GM18508 (cell line): ENCODE measurements around the gene SF1.

ENCODE experiments used
- ATAC-seq: cut with Tn5 transposase; IDR thresholded peaks from one replicate; pipeline ENCODE4 v1.9.1; 2021; ENCODE audit warnings: moderate number of reproducible peaks; ENCODE audit not compliant: insufficient read depth, unreplicated experiment

The SF1 gene

GRCh38 chr11:64787526-64788320 is 9.4 kb upstream of the SF1 start:
- ATAC-seq, result no peak

- ATAC-seq, result no peak
Measured at GRCh38 chr11:64786308-64786707, 8.0 kb upstream of the SF1 start.

- ATAC-seq, result no peak
Measured at GRCh38 chr11:64784813-64785581, 6.7 kb upstream of the SF1 start.

DNA sequence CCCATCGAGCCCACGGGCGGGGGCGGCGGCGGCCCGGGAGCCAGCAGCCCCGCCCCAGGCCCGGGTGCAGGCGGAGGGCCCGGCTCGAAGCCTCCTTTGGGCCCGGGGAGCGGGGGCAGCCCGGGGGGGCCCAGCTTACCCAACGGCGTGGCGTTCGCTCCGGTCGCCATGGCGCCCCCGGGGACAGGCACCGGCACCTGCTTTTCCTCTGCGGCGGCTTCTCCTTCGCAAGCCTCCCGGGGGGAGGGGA is 194 bp downstream of the SF1 start:
- peak; percentile 1 for ATAC-seq

- no peak for ATAC-seq
Measured at GRCh38 chr11:64777449-64778222, 706 bp downstream of the SF1 start.

DNA sequence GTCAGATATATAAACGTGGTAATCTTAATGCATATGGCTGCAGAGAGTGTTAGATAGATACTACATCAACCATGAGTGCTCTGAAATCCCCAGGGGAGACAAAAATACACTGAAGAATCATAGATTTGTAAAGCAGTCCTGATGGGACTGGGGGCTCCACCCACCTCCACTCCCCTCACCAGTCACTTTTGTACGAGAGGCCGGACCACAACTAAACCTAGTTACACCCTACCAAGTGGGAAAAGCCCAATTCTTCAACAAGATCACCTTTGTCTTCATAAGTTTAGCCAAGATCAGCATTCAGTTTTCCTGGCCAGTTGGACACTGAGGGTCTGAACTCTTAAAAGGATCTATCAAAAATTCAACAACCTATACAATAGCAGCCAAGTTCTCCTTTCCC is 1.5 kb downstream of the SF1 start:
- no peak for ATAC-seq

DNA sequence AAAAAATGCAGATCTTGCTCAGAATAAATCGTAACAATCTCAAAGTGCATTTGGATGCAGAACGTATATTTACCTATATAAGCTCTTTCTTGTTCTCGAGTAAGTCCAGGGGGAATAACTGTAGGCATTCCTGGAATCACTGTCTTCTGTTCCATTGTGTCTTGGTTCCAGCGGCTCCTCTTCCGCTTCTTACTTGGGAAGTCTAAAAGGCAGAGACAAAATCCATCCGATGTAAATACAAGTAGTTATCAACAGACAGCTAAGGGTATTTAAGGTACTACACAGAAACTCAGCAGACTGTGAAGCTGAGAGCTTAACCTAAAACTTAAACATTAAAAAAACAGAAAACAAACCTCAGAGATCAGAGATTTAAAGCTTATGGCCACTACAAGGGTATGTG is 1.9 kb downstream of the SF1 start:
- no peak for ATAC-seq

DNA sequence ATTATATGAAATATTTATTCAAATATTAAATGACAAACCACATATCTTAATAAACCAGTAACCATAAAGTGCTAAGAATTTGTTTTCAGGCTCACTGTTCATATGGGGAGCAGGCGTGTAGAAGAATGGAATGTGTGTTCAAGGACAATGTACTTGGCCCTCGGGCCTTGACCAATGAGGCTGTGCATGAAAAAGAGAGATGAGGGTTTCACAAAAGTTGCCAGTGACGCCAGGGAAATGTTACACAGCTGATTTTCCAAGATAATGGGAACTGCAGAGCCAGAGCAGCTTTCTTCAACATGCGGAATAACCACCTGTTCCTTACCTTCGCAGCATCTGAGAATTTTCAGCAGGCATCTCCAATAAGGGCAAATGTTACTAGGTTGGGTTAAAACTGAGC is 4.2 kb downstream of the SF1 start:
- ATAC-seq, result no peak

DNA sequence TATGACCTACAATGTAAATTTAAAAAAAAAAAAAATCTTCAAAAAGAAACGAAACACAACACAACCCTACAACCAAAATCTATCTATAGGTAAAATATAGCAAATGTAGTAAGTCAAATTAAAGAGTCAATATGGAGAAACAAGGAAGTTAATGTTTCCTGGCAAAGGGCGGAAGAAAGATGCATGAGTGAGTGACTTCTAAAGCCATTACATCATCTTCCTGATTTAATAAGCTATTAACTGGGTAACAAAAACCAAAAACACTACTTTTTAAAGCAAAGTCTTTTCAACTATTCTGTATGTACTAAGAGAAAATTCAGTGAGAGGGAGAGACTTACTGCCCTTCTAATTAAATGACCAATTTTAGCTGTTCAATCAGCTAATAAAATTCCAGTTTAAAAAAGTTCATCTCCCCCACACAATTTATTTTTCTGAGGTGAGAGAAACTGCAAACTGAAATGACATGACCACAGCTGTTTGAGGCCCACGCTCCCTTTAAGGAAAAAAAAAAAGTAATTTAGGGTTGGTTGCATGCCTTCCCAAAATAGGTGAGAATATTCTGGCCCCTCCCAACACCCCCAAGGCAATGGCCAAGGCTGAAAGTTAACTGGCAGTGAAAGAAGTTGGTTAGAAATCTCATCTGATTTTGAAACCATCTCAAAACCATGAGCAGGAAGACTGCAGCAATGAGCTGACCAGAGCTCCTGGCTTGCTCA is 5.9 kb downstream of the SF1 start:
- no peak for ATAC-seq

- no peak for ATAC-seq
Measured at GRCh38 chr11:64771861-64772260, 6.5 kb downstream of the SF1 start.

- no peak for ATAC-seq
Measured at GRCh38 chr11:64770120-64770519, 8.2 kb downstream of the SF1 start.

- ATAC-seq, result no peak
Measured at GRCh38 chr11:64769283-64769682, 9.1 kb downstream of the SF1 start.

- no peak for ATAC-seq
Measured at GRCh38 chr11:64768300-64768694, 10.0 kb downstream of the SF1 start.

- ATAC-seq, result no peak
Measured at GRCh38 chr11:64767344-64768299, 10.7 kb downstream of the SF1 start.

DNA sequence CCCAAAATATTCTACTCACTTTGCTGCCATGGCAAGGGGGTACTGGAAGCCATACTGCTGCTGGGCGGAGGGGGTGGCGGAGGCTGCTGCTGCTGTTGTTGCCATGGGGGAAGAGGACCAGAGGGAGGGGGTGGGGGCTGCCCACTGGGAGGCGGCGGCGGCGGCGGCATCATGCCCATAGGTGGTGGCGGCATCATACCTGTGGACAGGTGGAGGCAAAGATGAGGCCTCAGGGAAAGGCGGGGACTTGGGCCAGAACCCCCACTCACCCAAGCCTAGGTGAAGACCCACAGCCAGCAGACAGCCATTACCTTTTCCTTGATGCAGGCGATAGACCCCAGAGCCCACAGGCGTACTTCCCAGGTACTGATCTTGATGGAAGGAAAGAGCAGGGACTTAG is 11.5 kb downstream of the SF1 start:
- ATAC-seq, result no peak

DNA sequence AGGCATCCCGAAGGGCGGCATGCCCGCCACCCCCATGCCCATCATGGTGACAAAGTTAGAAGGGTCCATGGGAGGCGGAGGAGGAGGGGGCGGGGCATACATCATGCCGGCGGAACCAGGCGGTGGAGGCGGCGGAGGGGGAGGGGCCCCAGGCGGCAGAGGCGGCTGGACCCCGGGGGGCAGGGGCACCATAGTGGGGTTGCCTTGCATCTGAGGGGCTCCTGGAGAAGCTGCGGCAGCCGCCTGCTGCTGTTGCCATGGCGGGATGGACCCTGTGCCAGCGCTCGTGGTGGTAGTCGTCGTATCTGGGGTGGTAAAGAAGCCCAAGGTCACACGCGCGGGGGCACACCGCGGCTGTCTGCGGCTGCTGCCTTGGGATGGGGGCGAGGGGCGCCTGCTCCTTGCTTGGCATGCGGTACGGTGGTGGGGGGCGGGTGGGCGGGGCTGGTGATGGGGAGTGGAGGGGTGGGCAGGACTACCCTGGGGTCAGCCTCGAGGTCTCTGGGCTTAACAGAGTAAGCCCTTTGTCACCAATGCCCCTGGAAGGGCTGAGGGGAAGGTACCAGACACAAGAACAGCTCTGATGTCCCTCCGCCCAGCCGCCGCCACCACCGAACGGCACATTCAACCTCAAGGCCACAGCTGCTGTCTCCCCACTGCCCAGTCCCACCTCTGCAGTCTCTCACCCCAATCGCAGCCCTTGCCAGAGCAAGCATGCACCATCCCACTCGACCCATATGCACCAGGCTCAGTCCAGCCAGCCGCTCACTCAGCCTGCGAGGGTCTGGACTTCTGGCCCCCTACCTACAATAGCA is 12.3 kb downstream of the SF1 start:
- no peak for ATAC-seq

GRCh38 chr11:64765291-64765850 is 13.0 kb downstream of the SF1 start:
- no peak for ATAC-seq

DNA sequence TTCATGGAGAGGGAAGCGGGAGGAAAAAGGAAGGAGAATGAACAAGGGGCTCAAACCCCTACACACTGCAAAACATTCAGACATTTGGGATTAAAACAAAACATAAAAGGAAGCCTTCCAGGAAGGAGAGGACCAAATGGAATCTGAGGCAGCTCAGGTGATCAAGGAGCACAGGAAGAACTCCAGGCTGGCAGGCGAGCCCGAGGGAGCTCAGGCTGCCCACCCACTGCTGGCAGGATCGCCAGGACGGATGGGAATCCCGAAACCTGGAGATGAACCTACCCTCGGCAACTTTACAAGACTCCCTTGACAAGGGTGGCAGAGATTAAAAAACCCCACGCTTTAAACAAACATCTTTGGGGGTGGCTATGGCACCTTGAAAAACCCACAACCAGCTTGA is 13.6 kb downstream of the SF1 start:
- no peak for ATAC-seq
